Osteocyte (in vitro differentiated cells): ENCODE data around the gene CNOT2. TPM values are rescaled to one million over a fixed set of nuclear protein-coding genes. Genes with fewer than 3 reads are reported as not detected.

ENCODE experiments used
- DNase-seq: peaks from one replicate; pipeline ENCODE4 v3.0.0; 2021; ENCODE audit warnings: mixed read lengths; ENCODE audit not compliant: unreplicated experiment; ENCODE audit errors: extremely low spot score
- H3K27ac Mint-ChIP-seq: one replicate; pipeline ENCODE4 v1.8.0; 2021; ENCODE audit warnings: mild to moderate bottlenecking, mixed read lengths; ENCODE audit not compliant: unreplicated experiment
- H3K27me3 Mint-ChIP-seq: one replicate; pipeline ENCODE4 v1.8.0; 2021; ENCODE audit warnings: mixed read lengths; ENCODE audit not compliant: unreplicated experiment
- H3K36me3 Mint-ChIP-seq: one replicate; pipeline ENCODE4 v1.8.0; 2021; ENCODE audit warnings: mixed read lengths; ENCODE audit not compliant: unreplicated experiment
- H3K4me1 Mint-ChIP-seq: one replicate; pipeline ENCODE4 v1.8.0; 2021; ENCODE audit warnings: mixed read lengths; ENCODE audit not compliant: unreplicated experiment
- H3K4me3 Mint-ChIP-seq: one replicate; pipeline ENCODE4 v1.8.0; 2021; ENCODE audit warnings: mild to moderate bottlenecking, moderate library complexity, mixed read lengths; ENCODE audit not compliant: unreplicated experiment
- H3K9me3 Mint-ChIP-seq: one replicate; pipeline ENCODE4 v1.8.0; 2021; ENCODE audit warnings: mixed read lengths; ENCODE audit not compliant: unreplicated experiment
- total RNA-seq: library from RNA; stranded (reverse); gene quantifications from 2 replicates; pipeline ENCODE4 v1.2.1, GENCODE V29; 2021
- TF ChIP-seq, protein P1 (sequence below): fragments of 200-600 bp; sonication (generic); IDR thresholded peaks from 2 replicates; pipeline ENCODE4 v1.5.0; 2021; ENCODE audit warnings: antibody characterized with exemption, mild to moderate bottlenecking, moderate library complexity

Gene CNOT2
- total RNA-seq, 1 donor from 2014 or later, result 73.8 TPM

DNA sequence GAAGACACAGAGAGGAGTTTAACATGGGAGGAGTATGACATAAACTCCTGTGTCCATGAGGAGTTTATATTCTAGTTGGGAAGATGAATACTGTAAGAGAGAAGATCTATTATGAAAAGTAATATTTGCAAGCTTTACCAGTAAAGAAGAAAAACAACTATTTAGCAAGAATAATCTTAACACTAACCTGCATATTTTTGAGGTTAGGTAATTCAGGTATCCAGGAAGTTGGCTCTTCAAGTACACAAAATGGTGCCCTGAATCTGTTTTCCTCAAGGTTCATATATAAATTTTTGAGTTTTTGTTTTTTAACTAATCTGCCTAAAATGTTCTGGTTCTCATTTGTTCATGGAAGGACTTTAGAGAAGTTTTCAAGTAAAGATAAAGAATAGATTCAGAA is 89.0 kb downstream of the CNOT2 start:
- peaks cover 31% of the 10 kb centered on the region for H3K36me3 Mint-ChIP-seq
- TF ChIP-seq, protein P1, sequence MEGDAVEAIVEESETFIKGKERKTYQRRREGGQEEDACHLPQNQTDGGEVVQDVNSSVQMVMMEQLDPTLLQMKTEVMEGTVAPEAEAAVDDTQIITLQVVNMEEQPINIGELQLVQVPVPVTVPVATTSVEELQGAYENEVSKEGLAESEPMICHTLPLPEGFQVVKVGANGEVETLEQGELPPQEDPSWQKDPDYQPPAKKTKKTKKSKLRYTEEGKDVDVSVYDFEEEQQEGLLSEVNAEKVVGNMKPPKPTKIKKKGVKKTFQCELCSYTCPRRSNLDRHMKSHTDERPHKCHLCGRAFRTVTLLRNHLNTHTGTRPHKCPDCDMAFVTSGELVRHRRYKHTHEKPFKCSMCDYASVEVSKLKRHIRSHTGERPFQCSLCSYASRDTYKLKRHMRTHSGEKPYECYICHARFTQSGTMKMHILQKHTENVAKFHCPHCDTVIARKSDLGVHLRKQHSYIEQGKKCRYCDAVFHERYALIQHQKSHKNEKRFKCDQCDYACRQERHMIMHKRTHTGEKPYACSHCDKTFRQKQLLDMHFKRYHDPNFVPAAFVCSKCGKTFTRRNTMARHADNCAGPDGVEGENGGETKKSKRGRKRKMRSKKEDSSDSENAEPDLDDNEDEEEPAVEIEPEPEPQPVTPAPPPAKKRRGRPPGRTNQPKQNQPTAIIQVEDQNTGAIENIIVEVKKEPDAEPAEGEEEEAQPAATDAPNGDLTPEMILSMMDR, result no peak
- H3K9me3 Mint-ChIP-seq, result no peaks in the 10 kb centered on the region
- H3K4me3 Mint-ChIP-seq, result no peak overlapping the region
- DNase-seq, result no peak
- no peak overlapping the region for H3K27ac Mint-ChIP-seq
- no peaks in the 10 kb centered on the region for H3K27me3 Mint-ChIP-seq
- no peaks in the 10 kb centered on the region for H3K4me1 Mint-ChIP-seq

DNA sequence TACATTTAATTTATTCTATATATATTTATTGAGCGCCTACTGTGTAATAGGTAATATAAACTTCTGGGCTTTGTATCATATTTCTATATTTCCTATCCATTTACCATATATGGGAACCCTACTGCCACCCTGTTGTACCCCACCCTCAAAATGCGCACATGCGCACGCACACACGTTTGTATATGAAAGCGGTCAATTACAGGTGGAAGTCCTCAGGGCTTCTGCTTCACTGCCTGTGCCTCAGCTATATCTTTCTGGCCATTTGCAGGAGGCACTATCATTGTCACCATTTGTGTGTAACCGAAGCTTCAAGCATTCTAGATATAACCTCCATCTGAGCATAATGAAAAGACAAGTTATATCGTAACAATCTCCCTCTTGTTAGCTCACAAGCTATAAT is 91.5 kb downstream of the CNOT2 start:
- no peak for DNase-seq
- peaks cover 2% of the 10 kb centered on the region for H3K4me1 Mint-ChIP-seq
- no peaks in the 10 kb centered on the region for H3K9me3 Mint-ChIP-seq
- H3K36me3 Mint-ChIP-seq, result peaks cover 41% of the 10 kb centered on the region
- no peak overlapping the region for H3K4me3 Mint-ChIP-seq
- no peaks in the 10 kb centered on the region for H3K27me3 Mint-ChIP-seq
- H3K27ac Mint-ChIP-seq, result no peak overlapping the region
- TF ChIP-seq, protein P1, result no peak

DNA sequence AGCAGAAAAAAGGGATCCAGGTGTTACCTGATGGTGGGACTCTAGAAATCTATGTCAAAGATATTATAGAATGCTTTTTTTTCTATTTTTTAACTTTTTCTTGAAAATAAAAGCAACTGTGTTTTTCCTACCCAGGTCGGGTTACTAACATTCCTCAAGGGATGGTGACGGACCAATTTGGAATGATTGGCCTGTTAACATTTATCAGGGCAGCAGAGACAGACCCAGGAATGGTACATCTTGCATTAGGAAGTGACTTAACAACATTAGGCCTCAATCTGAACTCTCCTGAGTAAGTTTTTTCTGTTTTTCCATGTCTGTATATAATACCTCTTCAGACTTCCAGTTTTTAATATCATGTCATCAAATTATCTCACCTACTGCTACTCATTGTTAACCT is 95.3 kb downstream of the CNOT2 start:
- Mint-ChIP-seq H3K9me3 (no peaks in the 10 kb centered on the region), H3K4me3 (no peak overlapping the region), H3K36me3 (peaks cover 53% of the 10 kb centered on the region), H3K4me1 (peaks cover 2% of the 10 kb centered on the region), H3K27ac (no peak overlapping the region), H3K27me3 (no peaks in the 10 kb centered on the region)
- no peak for DNase-seq
- TF ChIP-seq, protein P1, result no peak

DNA sequence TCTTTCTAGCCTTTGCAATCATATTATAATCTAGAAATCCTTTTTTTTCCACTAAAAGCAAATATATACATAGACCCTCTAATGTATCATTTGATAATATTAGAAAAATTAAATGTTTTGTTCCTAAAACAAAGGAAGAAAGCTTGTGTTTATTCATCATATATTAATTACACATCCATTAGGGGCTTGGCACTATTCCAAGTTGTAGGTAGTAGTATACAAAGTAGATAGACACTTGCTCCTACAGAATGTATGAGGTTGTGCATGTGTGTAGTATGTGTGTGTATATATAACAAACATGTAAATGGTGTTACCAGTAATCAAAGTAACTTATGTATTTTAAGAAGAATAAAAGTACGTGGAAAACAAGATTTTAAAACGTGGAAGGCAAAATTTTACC is 107.8 kb downstream of the CNOT2 start:
- H3K36me3 Mint-ChIP-seq, result peaks cover 39% of the 10 kb centered on the region
- no peaks in the 10 kb centered on the region for H3K27me3 Mint-ChIP-seq
- TF ChIP-seq, protein P1, result no peak
- H3K9me3 Mint-ChIP-seq, result no peaks in the 10 kb centered on the region
- no peaks in the 10 kb centered on the region for H3K4me1 Mint-ChIP-seq
- H3K27ac Mint-ChIP-seq, result no peak overlapping the region
- DNase-seq, result no peak
- no peak overlapping the region for H3K4me3 Mint-ChIP-seq

DNA sequence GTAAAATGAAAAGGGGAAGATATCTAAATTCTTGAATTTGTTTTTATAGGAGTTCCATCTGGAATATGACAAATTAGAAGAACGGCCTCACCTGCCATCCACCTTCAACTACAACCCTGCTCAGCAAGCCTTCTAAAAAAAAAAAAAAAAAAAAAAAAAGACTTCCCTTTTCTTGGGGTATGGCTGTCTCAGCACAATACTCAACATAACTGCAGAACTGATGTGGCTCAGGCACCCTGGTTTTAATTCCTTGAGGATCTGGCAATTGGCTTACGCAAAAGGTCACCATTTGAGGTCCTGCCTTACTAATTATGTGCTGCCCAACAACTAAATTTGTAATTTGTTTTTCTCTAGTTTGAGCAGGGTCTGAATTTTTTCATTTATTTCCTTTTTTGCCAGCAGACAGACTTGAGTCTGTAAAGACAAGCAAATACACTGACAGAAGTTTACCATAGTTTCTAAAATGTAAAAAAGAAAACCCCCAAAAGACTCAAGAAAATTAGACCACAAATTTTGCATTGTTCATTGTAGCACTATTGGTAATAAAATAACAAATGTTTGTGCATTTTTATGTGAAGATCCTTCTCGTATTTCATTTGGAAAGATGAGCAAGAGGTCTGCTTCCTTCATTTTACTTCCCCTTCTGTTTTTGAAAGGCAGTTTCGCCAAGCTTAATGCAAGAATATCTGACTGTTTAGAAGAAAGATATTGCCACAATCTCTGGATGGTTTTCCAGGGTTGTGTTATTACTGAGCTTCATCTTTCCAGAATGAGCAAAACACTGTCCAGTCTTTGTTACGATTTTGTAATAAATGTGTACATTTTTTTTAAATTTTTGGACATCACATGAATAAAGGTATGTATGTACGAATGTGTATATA is 110.8 kb downstream of the CNOT2 start:
- H3K27me3 Mint-ChIP-seq, result no peaks in the 10 kb centered on the region
- TF ChIP-seq, protein P1, result no peak
- H3K4me1 Mint-ChIP-seq, result no peaks in the 10 kb centered on the region
- no peak for DNase-seq
- no peak overlapping the region for H3K27ac Mint-ChIP-seq
- peaks cover 29% of the 10 kb centered on the region for H3K36me3 Mint-ChIP-seq
- no peak overlapping the region for H3K4me3 Mint-ChIP-seq
- H3K9me3 Mint-ChIP-seq, result no peaks in the 10 kb centered on the region
